Right renal cortex interstitium (tissue), 3 donors: ENCODE results near the gene HIP1R. TPM values are rescaled to one million over a fixed set of nuclear protein-coding genes. Genes with fewer than 3 reads are reported as not detected.

Experiments used
- polyA plus RNA-seq, 3 donors: library from polyadenylated mRNA; unstranded; fragments of 120-200 nt; gene quantifications; one replicate each; pipeline ENCODE4 v1.2.1, GENCODE V29; 2013; ENCODE audit not compliant: insufficient read length in 3 of 3

HIP1R gene
- polyA plus RNA-seq, 3 donors: 54.6 to 56.9 (median 55.0) TPM

Other genes starting within 250 kb of the HIP1R start
- under 1 TPM; 0.22 to 0.31 (median 0.24) TPM for gene HCAR2, start 132.1 kb upstream of the HIP1R start, polyA plus RNA-seq
- gene HCAR3, start 118.6 kb upstream of the HIP1R start, polyA plus RNA-seq: under 1 TPM; 0.18 to 0.28 (median 0.24) TPM
- gene HCAR1, start 104.6 kb upstream of the HIP1R start, polyA plus RNA-seq: 1 to 10 TPM; 2.0 to 3.2 (median 2.4) TPM
- 10 to 100 TPM; 82.7 to 94.2 (median 92.4) TPM for gene DENR, start 82.6 kb upstream of the HIP1R start, polyA plus RNA-seq
- under 1 TPM; 0.21 to 0.49 (median 0.37) TPM for gene CCDC62, start 60.9 kb upstream of the HIP1R start, polyA plus RNA-seq
- 10 to 100 TPM; 20.4 to 22.7 (median 21.1) TPM for gene VPS37B, start 60.7 kb downstream of the HIP1R start, polyA plus RNA-seq
- gene ABCB9, start 131.0 kb downstream of the HIP1R start, polyA plus RNA-seq: 1 to 10 TPM; 5.1 to 5.8 (median 5.1) TPM
- 10 to 100 TPM; 12.0 to 13.9 (median 13.4) TPM for gene OGFOD2, start 139.8 kb downstream of the HIP1R start, polyA plus RNA-seq
- gene ARL6IP4, start 145.2 kb downstream of the HIP1R start, polyA plus RNA-seq: 100 to 1,000 TPM; 165 to 178 (median 173) TPM